GM19351 (cell line): ENCODE results near the gene CADM2.
"Not testable (repeated sequence)": the region's sequence is repeated elsewhere in the genome, so short reads cannot be mapped to it uniquely, and the experiment has no call there.

ENCODE experiments used
- ATAC-seq: cut with Tn5 transposase; IDR thresholded peaks from one replicate; pipeline ENCODE4 v1.9.1; 2021; ENCODE audit warnings: mild to moderate bottlenecking, moderate library complexity; ENCODE audit not compliant: unreplicated experiment

CADM2 gene

DNA sequence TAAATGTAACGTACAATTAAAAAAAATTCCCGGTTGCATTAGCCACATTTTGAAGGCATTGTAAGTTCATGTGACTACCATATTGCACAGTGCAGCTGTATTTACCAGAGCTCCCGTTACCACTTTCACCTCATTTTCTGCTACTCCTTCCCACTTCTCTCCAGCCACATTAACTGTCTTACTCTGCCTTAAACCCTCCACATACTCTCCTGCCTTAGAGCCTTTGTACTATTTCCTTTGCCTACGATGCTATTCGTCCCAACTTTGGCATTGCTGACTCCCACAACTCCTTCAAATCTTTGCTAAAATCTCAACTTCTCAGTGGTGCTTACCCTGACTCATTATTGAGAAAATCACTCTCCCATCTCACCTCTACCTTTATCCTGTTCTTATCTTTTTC lies 115.2 kb downstream of the CADM2 start:
- ATAC-seq, result no peak

GRCh38 chr3:85075663-85076062 lies 116.9 kb downstream of the CADM2 start:
- no peak for ATAC-seq

GRCh38 chr3:85077018-85077417 lies 118.2 kb downstream of the CADM2 start:
- ATAC-seq, result no peak

- no peak for ATAC-seq
Observed at GRCh38 chr3:85081191-85081906, 122.6 kb downstream of the CADM2 start.

- ATAC-seq, result no peak
Observed at GRCh38 chr3:85090495-85090894, 131.7 kb downstream of the CADM2 start.

DNA sequence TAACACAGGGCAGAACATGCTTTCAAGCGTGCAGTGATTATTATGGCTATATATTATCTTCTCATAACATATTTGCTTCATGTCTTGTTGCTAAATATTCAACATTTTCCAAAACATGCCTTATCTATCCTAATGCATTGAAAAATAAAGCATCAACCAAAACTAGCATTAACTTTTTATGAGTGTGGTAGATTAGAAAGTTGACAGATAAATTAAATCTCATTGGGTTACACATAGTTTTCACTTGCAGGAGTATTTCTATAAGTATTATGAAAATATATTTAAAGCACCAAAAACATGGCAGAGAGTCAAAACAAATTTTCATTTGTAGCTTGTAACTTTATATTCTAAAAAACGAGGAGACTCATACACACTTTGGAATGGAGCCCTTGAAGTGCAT lies 141.5 kb downstream of the CADM2 start:
- no peak for ATAC-seq

DNA sequence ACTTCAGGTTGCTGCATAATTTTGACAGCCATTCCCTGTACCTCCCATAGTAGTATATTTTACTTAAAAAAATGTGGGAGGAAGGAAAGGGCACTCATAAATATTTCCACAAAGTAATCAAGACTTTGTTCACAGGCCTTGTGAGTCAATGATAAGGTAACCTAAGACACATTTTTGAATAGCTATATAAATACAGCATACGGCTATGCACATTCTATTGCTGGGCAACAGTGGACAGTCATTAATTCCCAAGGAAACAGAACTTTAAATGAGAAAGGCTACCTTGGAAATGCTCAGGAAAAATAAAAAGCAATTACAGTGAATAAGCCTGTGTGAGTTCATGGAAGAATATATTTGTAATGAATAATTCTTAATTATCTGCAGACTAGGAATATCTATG lies 144.0 kb downstream of the CADM2 start:
- no peak for ATAC-seq

- ATAC-seq, result no peak
Observed at GRCh38 chr3:85110393-85110792, 151.6 kb downstream of the CADM2 start.

DNA sequence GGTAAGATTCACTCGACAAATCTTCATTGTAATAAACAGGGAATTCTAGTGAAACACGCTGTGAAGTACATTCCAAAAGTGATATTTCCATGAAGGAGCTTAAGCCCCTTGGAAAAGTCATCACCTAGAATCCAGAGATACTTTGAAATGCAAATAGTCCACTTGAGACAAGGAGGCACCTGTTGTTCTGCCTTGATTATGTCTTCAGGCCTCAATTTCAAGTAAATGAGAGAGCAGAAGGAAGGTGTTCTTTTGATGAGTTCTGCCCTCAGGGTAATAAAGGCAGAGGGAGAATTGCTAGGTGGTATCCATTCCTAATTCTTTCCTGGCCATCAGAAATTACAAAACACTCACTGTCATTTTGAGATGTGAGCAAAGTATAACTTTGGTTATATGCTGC lies 162.1 kb downstream of the CADM2 start:
- no peak for ATAC-seq

DNA sequence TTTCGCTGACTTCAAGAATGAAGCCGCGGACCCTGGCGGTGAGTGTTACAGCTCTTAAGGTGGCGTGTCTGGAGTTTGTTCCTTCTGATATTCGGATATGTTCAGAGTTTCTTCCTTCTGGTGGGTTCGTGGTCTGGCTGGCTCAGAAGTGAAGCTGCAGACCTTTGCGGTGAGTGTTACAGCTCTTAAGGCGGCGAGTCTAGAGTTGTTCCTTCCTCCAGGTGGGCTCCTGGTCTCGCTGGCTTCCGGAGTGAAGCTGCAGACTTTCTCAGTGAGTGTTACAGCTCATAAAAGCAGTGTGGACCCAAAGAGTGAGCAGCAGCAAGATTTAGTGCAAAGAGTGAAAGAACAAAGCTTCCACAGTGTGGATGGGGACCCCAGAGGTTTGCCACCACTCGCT lies 174.1 kb downstream of the CADM2 start:
- ATAC-seq, result not testable (repeated sequence)

- ATAC-seq, result not testable (repeated sequence)
Observed at GRCh38 chr3:85133691-85134420, 175.1 kb downstream of the CADM2 start.

DNA sequence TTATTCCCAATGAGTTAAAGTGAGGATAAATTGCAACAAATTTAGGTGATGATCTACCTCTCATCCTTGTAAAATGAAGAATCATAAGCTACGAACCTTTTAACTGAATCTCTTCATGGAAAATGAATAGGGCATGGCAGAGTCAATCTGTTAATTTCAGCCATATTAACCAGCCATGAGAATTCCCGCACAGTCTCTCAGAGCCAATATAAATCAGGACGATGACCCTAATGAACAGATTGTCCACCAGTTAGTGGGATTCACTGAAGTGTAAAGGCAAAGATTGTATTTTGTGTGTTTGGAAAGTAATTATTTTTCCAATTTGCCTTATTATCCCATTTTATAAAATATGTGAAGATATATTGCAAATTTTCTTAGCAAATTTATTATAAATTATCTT lies 183.8 kb downstream of the CADM2 start:
- ATAC-seq, result no peak

DNA sequence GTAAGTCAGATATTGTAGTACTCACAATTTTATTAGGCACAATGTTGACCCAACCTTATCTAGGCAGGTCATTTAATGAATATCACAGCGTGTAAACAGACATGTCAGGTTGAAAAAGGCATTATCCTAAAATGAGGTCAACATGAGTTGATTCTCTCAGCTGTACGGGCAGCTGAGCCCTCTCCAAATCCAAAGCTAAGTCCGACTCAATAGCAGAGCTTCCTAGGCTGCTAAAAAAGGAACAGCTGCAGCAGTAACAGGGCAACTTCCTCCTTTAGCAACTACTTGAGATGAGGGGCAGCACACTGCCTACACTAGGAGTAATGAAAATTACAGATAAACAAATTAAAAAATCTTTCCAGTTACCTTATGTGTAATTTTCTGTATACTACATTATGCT lies 189.2 kb downstream of the CADM2 start:
- no peak for ATAC-seq

GRCh38 chr3:85151555-85151954 lies 192.8 kb downstream of the CADM2 start:
- ATAC-seq, result no peak

DNA sequence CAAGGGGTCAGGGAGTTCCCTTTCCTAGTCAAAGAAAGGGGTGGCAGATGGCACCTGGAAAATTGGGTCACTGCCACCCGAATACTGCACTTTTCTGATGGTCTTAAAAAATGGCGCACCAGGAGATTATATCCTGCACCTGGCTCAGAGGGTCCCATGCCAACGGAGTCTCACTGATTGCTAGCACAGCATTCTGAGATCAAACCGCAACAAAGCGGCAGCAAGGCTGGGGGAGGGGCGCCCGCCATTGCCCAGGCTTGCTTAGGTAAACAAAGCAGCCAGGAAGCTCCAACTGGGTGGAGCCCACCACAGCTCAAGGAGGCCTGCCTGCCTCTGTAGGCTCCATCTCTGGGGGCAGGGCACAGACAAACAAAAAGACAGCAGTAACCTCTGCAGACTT lies 194.5 kb downstream of the CADM2 start:
- not testable (repeated sequence) for ATAC-seq

DNA sequence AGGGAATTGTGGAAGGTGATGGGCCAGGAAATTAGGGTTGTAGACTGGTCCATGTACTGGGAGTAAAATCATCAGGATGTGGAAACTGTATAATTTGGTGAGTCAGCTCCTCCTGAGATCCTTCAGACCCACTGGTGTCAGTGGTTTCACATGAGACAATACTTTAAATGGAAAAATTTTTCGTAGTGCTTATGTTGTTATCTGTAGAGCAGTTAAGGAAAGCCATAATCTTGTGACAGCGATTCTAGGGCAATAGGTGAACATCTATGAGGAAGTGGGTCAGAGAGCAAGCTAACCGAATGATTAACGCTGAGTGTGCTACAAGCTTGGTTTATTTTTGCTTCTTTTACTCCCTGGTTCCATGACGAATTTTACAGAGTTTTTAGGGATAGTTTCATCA lies 200.6 kb downstream of the CADM2 start:
- ATAC-seq, result no peak

GRCh38 chr3:85161544-85161943 lies 202.8 kb downstream of the CADM2 start:
- ATAC-seq, result no peak

DNA sequence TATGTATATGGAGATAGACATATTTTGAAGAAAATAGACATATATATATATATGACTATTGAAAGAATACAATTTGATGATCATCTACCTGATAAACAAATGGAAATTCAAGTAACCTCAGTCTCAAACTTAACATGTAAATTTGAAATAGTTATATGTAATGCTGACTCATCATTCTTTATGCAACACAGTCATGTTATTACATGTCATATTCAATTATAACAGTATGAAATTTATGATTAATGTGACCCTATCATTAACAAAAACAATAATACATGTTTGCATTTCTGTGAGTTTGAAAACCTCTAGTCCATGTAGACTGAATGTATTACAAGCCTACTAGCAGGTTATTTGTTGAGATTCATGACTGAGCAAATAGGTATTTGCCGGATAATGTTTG lies 204.1 kb downstream of the CADM2 start:
- ATAC-seq, result no peak

GRCh38 chr3:85164436-85164835 lies 205.6 kb downstream of the CADM2 start:
- ATAC-seq, result no peak

GRCh38 chr3:85167576-85167975 lies 208.8 kb downstream of the CADM2 start:
- no peak for ATAC-seq

- ATAC-seq, result no peak
Observed at GRCh38 chr3:85170646-85171045, 211.9 kb downstream of the CADM2 start.

- ATAC-seq, result no peak
Observed at GRCh38 chr3:85171976-85172375, 213.2 kb downstream of the CADM2 start.

DNA sequence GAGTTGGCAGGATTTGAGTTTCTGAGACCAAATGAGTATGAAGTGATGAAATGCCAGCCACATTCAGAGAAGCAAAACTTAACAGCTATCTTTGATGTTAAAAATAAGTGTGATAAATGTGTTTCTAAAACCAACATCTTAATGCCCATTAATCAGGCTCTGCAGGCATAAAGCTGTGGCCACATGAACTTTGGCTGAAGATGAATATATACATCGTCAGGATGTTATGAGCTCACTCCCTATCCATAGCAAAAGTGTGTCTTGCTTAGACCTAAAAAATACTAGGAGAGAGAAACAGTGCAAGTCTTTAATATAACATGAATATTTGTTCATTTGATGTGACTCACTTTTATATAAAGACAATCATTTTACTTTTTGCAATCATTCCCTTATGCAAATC lies 218.0 kb downstream of the CADM2 start:
- no peak for ATAC-seq
